ENCODE data around the gene ELOB.

- no peak for TF ChIP-seq CTCF (IDR thresholded peaks at IDR 0.05 in 2 of 3, conservative IDR thresholded peaks at IDR 0.05 in 1 of 3; ENCODE audit: control insufficient read depth in 2 of 3, extremely low read depth in 1 of 3, insufficient read depth in 1 of 3, low read depth in 3 of 3, low read length in 3 of 3)
- TF ChIP-seq IKZF1 (conservative IDR thresholded peaks at IDR 0.05): no peak
- no peak for TF ChIP-seq POLR2AphosphoS5 (IDR thresholded peaks at IDR 0.05; ENCODE audit: low read length)
- no peak for TF ChIP-seq EGR1 (IDR thresholded peaks at IDR 0.05; ENCODE audit: borderline replicate concordance in 1 of 2, low read depth in 2 of 2, low read length in 2 of 2)
- no peak for TF ChIP-seq POLR2A (IDR thresholded peaks at IDR 0.05; ENCODE audit: low read depth, low read length)
- no peak for TF ChIP-seq MAX (IDR thresholded peaks at IDR 0.05; ENCODE audit: low read depth, low read length)
- no peak for TF ChIP-seq FOXM1 (IDR thresholded peaks at IDR 0.05; ENCODE audit: low read depth, low read length)
- no peak for TF ChIP-seq NR2C1 (IDR thresholded peaks at IDR 0.05)
- no peak for TF ChIP-seq SP1 (IDR thresholded peaks at IDR 0.05; ENCODE audit: low read depth, low read length)
- no peak for TF ChIP-seq BRCA1 (IDR thresholded peaks at IDR 0.05; ENCODE audit: low read depth, low read length)
- no peak for TF ChIP-seq HCFC1 (IDR thresholded peaks at IDR 0.05; ENCODE audit: low read length)
- no peak for TF ChIP-seq CBX5 (IDR thresholded peaks at IDR 0.05; ENCODE audit: low read depth)
- no peak for TF ChIP-seq ZBTB40 (IDR thresholded peaks at IDR 0.05; ENCODE audit: borderline replicate concordance)
Observed at GRCh38 chr16:2798723-2799204, 21.7 kb upstream of the ELOB start.
